ENCODE results near the gene ARHGAP28.

DNA sequence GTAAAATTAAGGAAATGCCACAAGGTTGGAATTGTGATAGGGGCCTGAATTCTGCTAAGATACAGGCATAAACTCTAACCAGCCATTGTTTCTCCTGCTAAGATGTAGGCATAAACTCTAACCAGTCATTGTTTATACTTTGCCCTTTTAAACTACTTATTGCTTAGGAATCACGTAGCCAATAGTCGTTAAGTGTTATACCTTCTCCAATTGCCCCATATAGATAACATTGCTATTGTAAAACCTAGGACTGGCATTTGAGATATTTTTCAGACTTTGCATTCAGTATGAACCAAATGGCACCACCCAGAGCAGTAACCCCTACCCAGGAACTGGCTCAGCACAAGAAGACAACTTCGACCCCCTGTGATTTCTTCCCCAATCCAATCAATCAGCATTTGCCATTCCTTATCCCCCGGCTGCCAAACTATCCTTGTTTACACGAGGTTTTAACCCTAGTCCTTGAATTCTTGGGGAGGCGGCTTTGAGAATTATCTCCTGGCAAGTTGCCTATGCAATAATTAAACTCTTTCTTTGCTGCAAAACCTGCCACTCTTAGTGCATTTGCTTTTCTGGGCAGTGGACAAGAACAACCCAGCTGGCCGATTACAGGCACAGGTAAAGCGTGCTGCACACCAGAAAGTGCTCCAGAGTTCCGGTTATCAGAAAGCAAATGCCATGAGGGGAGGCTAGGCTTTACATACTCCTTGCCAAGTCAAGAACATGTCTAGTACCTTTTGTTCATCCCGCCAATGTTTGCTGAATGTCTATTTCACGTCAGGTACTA is 220.5 kb downstream of the ARHGAP28 start:
- TF ChIP-seq, protein P1, sequence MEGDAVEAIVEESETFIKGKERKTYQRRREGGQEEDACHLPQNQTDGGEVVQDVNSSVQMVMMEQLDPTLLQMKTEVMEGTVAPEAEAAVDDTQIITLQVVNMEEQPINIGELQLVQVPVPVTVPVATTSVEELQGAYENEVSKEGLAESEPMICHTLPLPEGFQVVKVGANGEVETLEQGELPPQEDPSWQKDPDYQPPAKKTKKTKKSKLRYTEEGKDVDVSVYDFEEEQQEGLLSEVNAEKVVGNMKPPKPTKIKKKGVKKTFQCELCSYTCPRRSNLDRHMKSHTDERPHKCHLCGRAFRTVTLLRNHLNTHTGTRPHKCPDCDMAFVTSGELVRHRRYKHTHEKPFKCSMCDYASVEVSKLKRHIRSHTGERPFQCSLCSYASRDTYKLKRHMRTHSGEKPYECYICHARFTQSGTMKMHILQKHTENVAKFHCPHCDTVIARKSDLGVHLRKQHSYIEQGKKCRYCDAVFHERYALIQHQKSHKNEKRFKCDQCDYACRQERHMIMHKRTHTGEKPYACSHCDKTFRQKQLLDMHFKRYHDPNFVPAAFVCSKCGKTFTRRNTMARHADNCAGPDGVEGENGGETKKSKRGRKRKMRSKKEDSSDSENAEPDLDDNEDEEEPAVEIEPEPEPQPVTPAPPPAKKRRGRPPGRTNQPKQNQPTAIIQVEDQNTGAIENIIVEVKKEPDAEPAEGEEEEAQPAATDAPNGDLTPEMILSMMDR (IDR thresholded peaks at IDR 0.05): no peak
- TF ChIP-seq ZFX (IDR thresholded peaks at IDR 0.05; ENCODE audit: borderline replicate concordance): no peak

All from 22Rv1 (cell line).